OCI-LY7 (cell line): Measurements from ENCODE around the gene GNPTG. TPM values are rescaled to one million over a fixed set of nuclear protein-coding genes. Genes with fewer than 3 reads are reported as not detected.

Experiments
- BruUV-seq: library from RNA; stranded (reverse); fragments of 400-500 nt; replicated peaks from 2 replicates; lab custom pipeline; 2021; lab: Mats Ljungman, UMichigan
- CTCF ChIA-PET: fragments of 300-600 bp; sonication (Branson Sonifier 250); formaldehyde crosslinking; loops from one replicate; lab custom pipeline; 2022; ENCODE audit warnings: antibody characterized with exemption; ENCODE audit not compliant: unreplicated experiment; lab: Charles Lee
- POLR2A ChIA-PET: fragments of 300-600 bp; sonication (Branson Sonifier 250); formaldehyde crosslinking; loops from one replicate; lab custom pipeline; 2022; ENCODE audit warnings: antibody characterized with exemption; lab: Charles Lee
- DNase-seq: peaks from one replicate; pipeline ENCODE4 v3.0.0-alpha.2; 2015; ENCODE audit warnings: low spot score
- H2AFZ ChIP-seq: fragments of 200-600 bp; sonication (generic), shearing (Covaris generic); 2 replicates; pipeline ENCODE4 v1.6.1; 2014; ENCODE audit warnings: mild to moderate bottlenecking, antibody characterized with exemption, low read length, moderate library complexity
- H3K27ac ChIP-seq: fragments of 200-600 bp; sonication (generic); 2 replicates; pipeline ENCODE4 v1.5.1; 2014; ENCODE audit warnings: mixed run types, low read depth, mild to moderate bottlenecking, moderate library complexity, low read length, inconsistent platforms; ENCODE audit not compliant: poor library complexity, severe bottlenecking
- H3K36me3 ChIP-seq: fragments of 200-600 bp; sonication (generic); 2 replicates; pipeline ENCODE4 v1.6.1; 2014; ENCODE audit warnings: mild to moderate bottlenecking, antibody characterized with exemption, low read length, moderate library complexity, mixed read lengths; ENCODE audit not compliant: insufficient read depth
- H3K4me1 ChIP-seq: fragments of 200-600 bp; sonication (generic); 2 replicates; pipeline ENCODE4 v1.5.1; 2014; ENCODE audit warnings: mild to moderate bottlenecking, low read length; ENCODE audit not compliant: insufficient read depth, poor library complexity, severe bottlenecking
- H3K4me2 ChIP-seq: fragments of 200-600 bp; sonication (generic); 2 replicates; pipeline ENCODE4 v1.6.1; 2014; ENCODE audit warnings: mild to moderate bottlenecking, low read length
- H3K4me3 ChIP-seq: fragments of 200-600 bp; sonication (generic); 2 replicates; pipeline ENCODE4 v1.5.1; 2014; ENCODE audit warnings: mild to moderate bottlenecking, low read depth, low read length; ENCODE audit not compliant: poor library complexity, severe bottlenecking
- H3K79me2 ChIP-seq: fragments of 200-600 bp; sonication (generic); 2 replicates; pipeline ENCODE4 v1.6.1; 2016; ENCODE audit warnings: low read depth, mild to moderate bottlenecking, low read length, moderate library complexity, mixed read lengths; ENCODE audit not compliant: insufficient read depth
- H3K9me2 ChIP-seq: fragments of 200-600 bp; sonication (generic); 2 replicates; pipeline ENCODE4 v1.6.1; 2016; ENCODE audit warnings: mild to moderate bottlenecking, low read length, mixed read lengths; ENCODE audit not compliant: insufficient read depth
- H3K9me3 ChIP-seq: fragments of 200-600 bp; sonication (generic); 2 replicates; pipeline ENCODE4 v1.6.1; 2014; ENCODE audit warnings: mild to moderate bottlenecking, mixed run types, low read length, mixed read lengths
- H4K20me1 ChIP-seq: fragments of 200-600 bp; sonication (generic); 2 replicates; pipeline ENCODE4 v1.6.1; 2014; ENCODE audit warnings: mild to moderate bottlenecking, antibody characterized with exemption, low read length, moderate library complexity, mixed read lengths; ENCODE audit not compliant: insufficient read depth
- CTCF ChIP-seq: fragments of 200-600 bp; sonication (generic); conservative IDR thresholded peaks from 2 replicates; pipeline ENCODE4 v1.5.1; 2014; ENCODE audit warnings: mild to moderate bottlenecking, antibody characterized with exemption, low read length, moderate library complexity, mixed read lengths
- EZH2phosphoT487 ChIP-seq: fragments of 200-600 bp; sonication (generic); IDR thresholded peaks from 2 replicates; pipeline ENCODE4 v1.6.1; 2018; ENCODE audit warnings: low read depth, borderline replicate concordance, mild to moderate bottlenecking, mixed run types, antibody characterized with exemption, low read length, moderate library complexity, mixed read lengths
- intact Hi-C: fragments of 100-400 bp; cut with micrococcal nuclease; formaldehyde crosslinking; loops from one replicate; pipeline ENCODE4 v1.10.0; 2022; ENCODE audit not compliant: unreplicated experiment
- total RNA-seq, 2 experiments: library from RNA; depleted of rRNA in 1 of 2; stranded (reverse); fragments of >200 nt in 1 of 2; shearing (Covaris generic) in 1 of 2; gene quantifications; 2 replicates each; pipeline ENCODE4 v1.2.3, GENCODE V29; 2014 to 2022

Gene GNPTG
- total RNA-seq, 2 experiments from 2014 or later, result 21.3 to 24.1 TPM

GRCh38 chr16:1377406-1378010 lies 25.8 kb downstream of the GNPTG start:
- Histone ChIP-seq H3K79me2 (no peaks in the 10 kb centered on the region), H3K9me3 (no peaks in the 10 kb centered on the region), H3K4me2 (no peak overlapping the region), H3K27ac (no peak overlapping the region), H3K36me3 (no peaks in the 10 kb centered on the region), H3K4me3 (no peak overlapping the region), H3K9me2 (no peaks in the 10 kb centered on the region), H4K20me1 (no peaks in the 10 kb centered on the region), H2AFZ (no peak overlapping the region), H3K4me1 (peaks cover 5% of the 10 kb centered on the region)
- intact Hi-C loops, result no loop called here
- no peak for DNase-seq
- CTCF ChIA-PET, result no interaction called here
- POLR2A ChIA-PET, result no interaction called here
- TF ChIP-seq EZH2phosphoT487, result no peak
- TF ChIP-seq CTCF, result no peak
- BruUV-seq, result no TSS peak

- ChIA-PET CTCF (no interaction called here), POLR2A (no interaction called here)
- DNase-seq, result no peak
- Histone ChIP-seq H3K9me2 (no peaks in the 10 kb centered on the region), H2AFZ (no peak overlapping the region), H3K27ac (no peak overlapping the region), H3K79me2 (no peaks in the 10 kb centered on the region), H3K4me2 (peak overlapping the region; percentile 88), H3K36me3 (no peaks in the 10 kb centered on the region), H3K9me3 (no peaks in the 10 kb centered on the region), H3K4me1 (peaks cover 5% of the 10 kb centered on the region), H4K20me1 (no peaks in the 10 kb centered on the region), H3K4me3 (peak overlapping the region; percentile 69)
- TF ChIP-seq CTCF (no peak), EZH2phosphoT487 (no peak)
- no TSS peak for BruUV-seq
- intact Hi-C loops, result no loop called here
These were observed 26.5 kb downstream of the GNPTG start for GRCh38 chr16:1378087-1378803.

- Histone ChIP-seq H3K27ac (no peak overlapping the region), H3K79me2 (no peaks in the 10 kb centered on the region), H3K4me1 (peaks cover 5% of the 10 kb centered on the region), H2AFZ (0 out of 2 replicates have a peak overlapping the region, but pooled peaks have one; percentile 7), H3K4me2 (peak overlapping the region; percentile 88), H4K20me1 (no peaks in the 10 kb centered on the region), H3K9me2 (no peaks in the 10 kb centered on the region), H3K4me3 (peak overlapping the region; percentile 69), H3K36me3 (no peaks in the 10 kb centered on the region), H3K9me3 (no peaks in the 10 kb centered on the region)
- TF ChIP-seq EZH2phosphoT487 (no peak), CTCF (no peak)
- POLR2A ChIA-PET, result interaction anchor here (0.7 kb wide), 1 partner anchor 16 kb away, joined by 5 read pairs; no protein-coding TSS in a partner anchor
- intact Hi-C loops, result no loop called here
- BruUV-seq, result no TSS peak
- DNase-seq, result no peak
- CTCF ChIA-PET, result interaction anchor here (0.6 kb wide), 1 partner anchor 1044 kb away, joined by 7 read pairs; no protein-coding TSS in a partner anchor
These were observed 27.1 kb downstream of the GNPTG start for GRCh38 chr16:1378804-1379303.
